ENCODE results near the gene MMP27.
"Not testable (repeated sequence)": the region's sequence is repeated elsewhere in the genome, so short reads cannot be mapped to it uniquely, and the experiment has no call there.

MMP27 gene

GRCh38 chr11:102705626-102706025, at the start of gene MMP27:
Gene MMP27 (minus strand): TSS chr11:102705769. CDS start chr11:102705714, 55 bp downstream.
- no peak for DNase-seq (ENCODE audit: low spot score)

GRCh38 chr11:102753267-102753666, 47.7 kb upstream of the MMP27 start:
- DNase-seq (ENCODE audit: low spot score), result no peak

GRCh38 chr11:102751673-102752072, 46.1 kb upstream of the MMP27 start:
- no peak for DNase-seq (ENCODE audit: low spot score)

GRCh38 chr11:102749101-102749722, 43.6 kb upstream of the MMP27 start:
- DNase-seq (ENCODE audit: low spot score), result no peak

- DNase-seq (ENCODE audit: low spot score), result not testable (repeated sequence)
These were observed 41.4 kb upstream of the MMP27 start for GRCh38 chr11:102746746-102747578.

- DNase-seq (ENCODE audit: low spot score), result no peak
These were observed 29.1 kb upstream of the MMP27 start for GRCh38 chr11:102734650-102735049.

- no peak for DNase-seq (ENCODE audit: low spot score)
These were observed 27.8 kb upstream of the MMP27 start for GRCh38 chr11:102733232-102733875.

GRCh38 chr11:102730944-102731343, 25.4 kb upstream of the MMP27 start:
- DNase-seq (ENCODE audit: low spot score), result not testable (repeated sequence)

- DNase-seq (ENCODE audit: low spot score), result no peak
These were observed 24.6 kb upstream of the MMP27 start for GRCh38 chr11:102729849-102730815.

- DNase-seq (ENCODE audit: low spot score), result no peak
These were observed 22.3 kb upstream of the MMP27 start for GRCh38 chr11:102727890-102728289.

GRCh38 chr11:102724904-102725500, 19.4 kb upstream of the MMP27 start, which contains the start of gene MMP8:
Gene MMP8 (minus strand): TSS chr11:102724954. CDS start chr11:102724855, 99 bp downstream.
- no peak for DNase-seq (ENCODE audit: low spot score)

- no peak for DNase-seq (ENCODE audit: low spot score)
These were observed 17.3 kb upstream of the MMP27 start for GRCh38 chr11:102722821-102723220.

- DNase-seq (ENCODE audit: low spot score), result no peak
These were observed 14.2 kb upstream of the MMP27 start for GRCh38 chr11:102719620-102720277.

GRCh38 chr11:102717280-102717679, 11.7 kb upstream of the MMP27 start:
- DNase-seq (ENCODE audit: low spot score), result no peak

GRCh38 chr11:102716527-102716926, 11.0 kb upstream of the MMP27 start:
- DNase-seq (ENCODE audit: low spot score), result no peak

GRCh38 chr11:102712137-102712536, 6.6 kb upstream of the MMP27 start:
- DNase-seq (ENCODE audit: low spot score), result no peak

- DNase-seq (ENCODE audit: low spot score), result no peak
These were observed 3.8 kb upstream of the MMP27 start for GRCh38 chr11:102709201-102709945.

- DNase-seq (ENCODE audit: low spot score), result no peak
These were observed 3.1 kb upstream of the MMP27 start for GRCh38 chr11:102708654-102709053.

- DNase-seq (ENCODE audit: low spot score), result no peak
These were observed 728 bp downstream of the MMP27 start for GRCh38 chr11:102704841-102705240.
